Measurements from ENCODE around the gene PERCC1.
"Not testable (repeated sequence)": the region's sequence is repeated elsewhere in the genome, so short reads cannot be mapped to it uniquely, and the experiment has no call there.

- not testable (repeated sequence) for TF ChIP-seq MXI1 (IDR thresholded peaks at IDR 0.05; ENCODE audit: borderline replicate concordance, low read depth, low read length); POLR2A (IDR thresholded peaks at IDR 0.05; ENCODE audit: low read depth, low read length); CTCF (conservative IDR thresholded peaks at IDR 0.05; ENCODE audit: low read depth, low read length); MAFK (IDR thresholded peaks at IDR 0.05; ENCODE audit: low read depth, low read length); RFX5 (IDR thresholded peaks at IDR 0.05; ENCODE audit: low read depth, low read length); MAZ (IDR thresholded peaks at IDR 0.05; ENCODE audit: borderline replicate concordance, low read depth, low read length); FOS (IDR thresholded peaks at IDR 0.05; ENCODE audit: low read depth, low read length); USF2 (IDR thresholded peaks at IDR 0.05; ENCODE audit: low read depth, low read length); RAD21 (IDR thresholded peaks at IDR 0.05; ENCODE audit: low read length)
Measured at GRCh38 chr16:1478937-1479336, 48.1 kb downstream of the PERCC1 start.

Data from IMR-90 (cell line).